ENCODE data around the gene SLC9A2.

Gene SLC9A2

GRCh38 chr2:102758439-102758838 lies 139.1 kb downstream of the SLC9A2 start:
- no peak for TF ChIP-seq CTCF (IDR thresholded peaks at IDR 0.05; ENCODE audit: insufficient read depth, low read depth, low read length, missing control alignments)
- DNase-seq (ENCODE audit: low read depth) = no peak
- no peak overlapping the region for H3K4me3 ChIP-seq (ENCODE audit: low read length)

Measured in epithelial cell of esophagus (primary cell).